NCI-H1694 treated with DMSO at 0.1 percent for 48 hours (cell line): ENCODE data around the gene KCNK3.
A peak's percentile ranks its signal among the peaks of the same experiment; 100 is the strongest.
"Not testable (repeated sequence)": the region's sequence is repeated elsewhere in the genome, so short reads cannot be mapped to it uniquely, and the experiment has no call there.

ENCODE experiments used
- DNase-seq: peaks from one replicate; lab custom pipeline; 2025; lab: John Stamatoyannopoulos, UW

Gene KCNK3

DNA sequence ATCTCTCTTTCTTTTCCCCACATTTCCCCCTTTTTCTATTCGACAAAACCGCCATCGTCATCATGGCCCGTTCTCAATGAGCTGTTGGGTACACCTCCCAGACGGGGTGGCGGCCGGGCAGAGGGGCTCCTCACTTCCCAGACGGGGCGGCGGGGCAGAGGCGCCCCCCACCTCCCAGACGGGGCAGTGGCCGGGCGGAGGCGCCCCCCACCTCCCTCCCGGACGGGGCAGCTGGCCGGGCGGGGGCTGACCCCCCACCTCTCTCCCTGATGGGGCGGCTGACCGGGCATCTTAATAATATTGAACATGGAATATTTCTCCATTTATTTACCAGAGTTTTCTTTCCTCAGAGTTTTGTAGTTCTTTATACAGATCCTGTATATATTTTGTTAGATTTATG lies 27.2 kb upstream of the KCNK3 start:
- not testable (repeated sequence) for DNase-seq

DNA sequence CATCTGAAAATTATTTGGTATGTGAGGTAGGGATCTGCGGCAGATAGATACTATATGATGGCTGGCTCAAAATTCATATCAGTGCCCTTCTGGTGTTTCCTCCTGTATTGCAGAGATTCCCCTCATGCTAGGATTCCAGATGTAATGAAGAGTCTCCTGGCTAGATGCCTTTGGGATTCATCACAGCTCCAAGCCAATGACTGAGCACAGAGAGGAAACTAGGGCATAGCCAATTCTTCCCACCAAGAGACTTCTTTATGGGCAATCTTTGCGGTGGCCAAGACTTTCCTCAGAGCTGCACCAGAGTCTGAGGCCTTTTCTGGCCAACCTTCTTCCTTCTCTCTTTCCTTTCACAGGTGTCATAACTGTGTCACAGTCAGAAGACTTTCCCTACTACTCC lies 25.9 kb upstream of the KCNK3 start:
- no peak for DNase-seq

DNA sequence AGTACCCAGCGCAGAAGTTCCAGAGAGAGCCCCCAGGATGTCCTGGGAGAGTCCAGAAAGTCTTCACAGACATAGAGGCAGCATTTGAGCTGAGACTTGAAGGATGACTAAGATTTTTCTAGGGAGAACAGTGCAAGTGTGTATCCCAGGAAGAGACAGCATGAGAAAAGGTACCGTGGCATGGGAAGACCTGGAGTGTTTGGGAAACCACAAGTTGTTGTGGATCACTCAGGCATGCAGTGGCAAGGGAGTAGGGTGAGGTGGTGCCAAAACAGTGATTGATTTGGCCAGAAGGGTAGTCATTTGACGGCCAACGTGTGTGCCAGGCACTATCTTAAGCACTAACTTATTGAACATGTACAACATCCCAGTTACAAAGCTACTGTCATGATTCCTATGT lies 24.5 kb upstream of the KCNK3 start:
- DNase-seq: no peak

DNA sequence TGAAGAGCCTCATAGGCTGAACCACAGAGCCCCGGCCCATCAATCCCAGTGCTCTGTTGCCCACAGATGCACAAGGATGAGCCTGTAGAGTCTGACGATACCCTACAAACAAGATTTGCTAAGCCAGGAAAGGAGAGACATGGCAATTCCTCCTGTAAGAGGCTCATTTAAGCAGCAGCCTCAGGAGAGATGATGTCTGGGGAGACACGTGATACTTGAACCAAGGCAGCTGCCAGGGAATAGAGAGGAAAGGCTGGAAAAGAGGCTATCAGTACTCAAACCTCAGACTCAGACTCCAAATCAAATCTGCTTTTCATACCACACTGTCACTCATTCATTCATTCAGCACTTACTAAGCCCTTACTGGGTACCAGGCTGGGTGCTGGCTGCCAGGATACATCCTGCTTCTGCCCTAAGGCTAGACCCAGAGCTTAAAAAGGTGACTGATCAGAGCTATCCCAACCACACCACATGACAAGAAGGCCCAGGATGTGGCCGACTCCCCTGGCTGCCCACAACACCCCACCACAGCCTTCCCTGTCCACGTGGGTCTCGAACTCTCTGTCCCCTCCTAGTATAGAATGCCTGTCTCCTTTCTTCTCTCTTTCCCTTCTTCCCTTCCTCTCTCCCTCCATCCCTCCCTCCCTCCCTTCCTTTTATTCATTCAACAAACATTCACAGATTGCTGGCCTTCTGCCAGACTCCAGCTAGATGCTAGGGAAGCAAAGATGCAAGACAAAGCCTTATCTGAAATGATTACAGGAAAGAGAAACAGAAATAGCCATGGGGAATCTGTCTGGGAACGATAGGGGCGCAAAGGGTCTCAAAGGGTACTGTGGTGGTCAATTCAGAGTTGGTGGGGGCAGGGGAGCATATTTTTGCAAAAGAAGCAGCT lies 23.4 kb upstream of the KCNK3 start:
- no peak for DNase-seq

DNA sequence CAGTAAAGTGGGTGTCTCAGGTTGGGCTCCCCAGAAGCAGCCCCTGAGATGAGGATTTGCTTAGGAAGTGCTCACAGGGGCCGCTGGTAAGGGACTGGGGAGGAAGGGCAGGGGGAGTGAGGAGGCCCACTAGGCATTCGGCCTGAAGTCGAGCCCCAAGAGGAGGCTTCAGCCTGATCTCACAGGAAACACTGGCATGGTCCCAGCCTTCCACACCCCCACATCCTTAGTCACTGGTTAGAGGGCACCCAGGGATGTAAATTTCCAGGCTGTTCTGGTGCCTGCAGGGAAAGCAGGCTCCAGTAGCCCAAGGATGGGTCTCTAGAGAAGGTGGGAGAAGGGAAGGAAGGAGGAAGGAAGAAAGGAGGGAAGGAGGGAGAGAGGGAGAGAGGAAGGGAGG lies 22.4 kb upstream of the KCNK3 start:
- no peak for DNase-seq

DNA sequence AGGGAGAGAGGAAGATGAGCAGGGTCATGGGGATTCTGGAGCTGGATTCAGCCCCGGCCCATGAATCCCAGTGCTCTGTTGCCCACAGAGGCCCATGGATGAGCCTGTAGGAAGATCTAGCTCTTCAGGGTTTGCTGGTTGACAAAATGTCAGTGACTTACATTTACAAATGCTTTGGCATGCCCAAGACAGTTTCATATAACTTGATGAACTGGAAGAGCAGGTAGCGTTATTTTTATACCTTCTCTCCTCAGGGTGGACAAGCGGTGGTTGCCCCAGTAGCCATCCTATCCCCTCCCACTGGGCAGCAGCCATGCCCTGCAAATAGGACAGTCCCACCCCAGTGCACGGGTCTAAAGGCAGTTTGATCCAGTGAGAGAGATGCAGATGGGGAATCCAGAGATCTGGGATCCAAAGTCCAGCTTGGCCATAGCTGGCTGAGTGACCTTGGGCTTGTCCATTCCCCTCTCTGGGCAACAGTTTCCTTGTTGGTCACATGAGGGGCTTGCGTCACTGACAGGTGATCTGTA lies 21.5 kb upstream of the KCNK3 start:
- no peak for DNase-seq

DNA sequence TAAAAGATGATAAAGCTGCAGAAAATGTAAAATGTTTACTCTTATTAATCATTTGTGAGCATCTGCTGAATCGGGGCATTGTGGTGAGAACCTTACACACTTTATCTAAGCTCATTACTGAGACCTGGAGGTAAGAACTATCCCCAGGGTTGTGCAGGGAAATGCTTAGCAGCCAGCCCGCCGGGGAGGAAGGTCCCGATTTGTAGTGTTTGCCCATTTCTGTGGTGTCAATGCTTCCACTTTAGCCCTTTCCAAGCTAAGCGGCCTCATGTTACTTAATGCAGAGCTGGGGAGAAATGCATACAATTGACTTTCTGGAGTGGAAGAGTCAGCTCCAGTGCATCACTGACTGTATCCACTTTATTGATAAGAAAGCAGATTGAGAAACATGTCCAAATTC lies 20.8 kb upstream of the KCNK3 start:
- DNase-seq: no peak

DNA sequence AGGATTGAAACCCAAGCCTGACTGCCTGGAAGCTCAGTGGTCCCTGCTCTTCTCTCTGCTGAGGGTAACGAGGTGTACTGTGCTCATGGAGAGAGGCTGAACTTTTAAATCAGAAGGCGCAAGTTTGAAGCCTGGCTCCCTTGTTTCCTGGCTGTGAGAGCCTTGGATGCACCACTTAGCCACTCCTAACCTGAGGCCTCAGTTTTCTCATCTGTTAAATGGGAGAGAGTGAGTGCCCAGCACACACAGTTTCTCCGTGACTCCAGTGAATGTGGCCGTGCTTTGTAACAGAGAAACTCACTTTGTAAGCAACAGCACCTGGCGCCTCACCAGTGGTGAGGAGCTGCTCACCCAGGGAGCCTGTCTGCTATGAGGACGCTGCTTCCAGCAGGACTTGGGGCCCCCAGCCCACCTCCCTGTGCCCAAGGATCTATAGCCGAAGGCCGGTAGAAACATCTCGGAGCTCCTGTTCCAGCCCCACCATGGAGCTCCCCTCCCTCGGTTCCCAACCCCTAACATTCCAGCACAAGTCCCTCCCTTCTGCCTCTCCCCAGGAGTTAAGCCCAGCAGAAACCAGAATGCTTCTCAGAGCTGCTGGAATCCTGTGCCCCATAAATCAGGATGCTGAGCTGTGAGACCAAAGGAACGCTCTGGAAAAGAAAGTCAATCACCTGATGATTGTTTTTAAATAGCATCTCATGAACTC lies 20.3 kb upstream of the KCNK3 start:
- no peak for DNase-seq

DNA sequence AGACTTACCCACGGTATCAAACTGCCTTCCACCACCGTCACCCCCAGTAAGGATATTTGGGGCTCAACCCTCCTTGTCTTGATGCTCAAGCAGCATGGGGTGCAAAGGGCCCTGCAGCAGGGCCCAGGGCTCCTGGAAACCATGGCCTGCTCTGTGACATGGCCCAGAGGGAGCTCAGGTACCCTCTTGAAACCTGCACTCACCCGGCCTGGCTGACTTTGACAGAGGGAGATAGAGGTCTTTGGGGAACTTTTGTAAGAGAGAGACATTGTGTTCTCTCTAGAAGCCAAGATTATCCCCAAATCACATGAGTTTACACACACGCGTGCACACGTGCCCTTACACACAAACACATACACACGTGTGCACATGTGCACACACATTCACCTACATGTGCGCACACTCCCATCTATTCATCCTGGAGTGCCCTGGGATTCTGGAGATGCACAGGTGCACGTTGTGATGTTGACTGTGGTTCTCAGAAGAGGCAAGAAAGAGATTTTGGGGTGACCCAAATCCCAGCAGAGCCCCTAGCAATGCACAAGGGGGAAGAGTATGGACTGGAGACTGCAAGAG lies 19.6 kb upstream of the KCNK3 start:
- DNase-seq: no peak

DNA sequence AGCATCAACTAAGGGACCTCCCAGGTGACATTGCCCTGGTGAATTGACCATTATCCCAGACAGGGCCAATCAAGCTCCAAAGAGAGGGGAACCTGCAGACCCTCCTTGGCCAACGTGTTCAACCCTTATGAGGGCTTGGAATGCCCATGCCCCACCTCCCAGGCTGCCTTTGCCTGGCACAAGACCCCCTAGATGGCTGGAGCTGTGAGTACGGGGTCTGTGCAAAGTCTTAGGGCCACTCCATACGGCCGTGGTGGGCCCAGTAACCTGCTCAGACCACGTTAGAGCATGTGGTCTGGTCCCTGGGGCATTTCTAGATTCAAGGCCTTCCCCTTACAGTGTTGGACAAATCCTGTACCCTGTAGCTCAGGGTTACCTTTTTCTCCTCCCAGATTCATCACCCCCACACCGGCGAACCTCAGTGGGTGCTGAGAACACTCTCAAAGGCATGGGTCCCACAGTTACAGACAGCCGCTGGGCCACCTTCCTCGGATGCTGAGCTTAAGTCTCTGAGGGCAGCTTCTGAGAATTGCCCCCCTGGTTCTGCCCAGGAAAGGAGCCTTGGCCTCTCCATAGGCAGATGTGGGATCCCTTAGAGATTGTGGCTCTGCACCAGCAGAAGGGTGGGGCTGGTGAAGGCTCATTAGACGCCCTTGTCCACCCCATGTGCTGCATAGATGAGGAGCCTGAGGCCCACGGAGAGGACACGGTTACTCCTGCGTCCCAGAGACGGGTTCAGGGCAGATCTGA lies 18.3 kb upstream of the KCNK3 start:
- DNase-seq: no peak

DNA sequence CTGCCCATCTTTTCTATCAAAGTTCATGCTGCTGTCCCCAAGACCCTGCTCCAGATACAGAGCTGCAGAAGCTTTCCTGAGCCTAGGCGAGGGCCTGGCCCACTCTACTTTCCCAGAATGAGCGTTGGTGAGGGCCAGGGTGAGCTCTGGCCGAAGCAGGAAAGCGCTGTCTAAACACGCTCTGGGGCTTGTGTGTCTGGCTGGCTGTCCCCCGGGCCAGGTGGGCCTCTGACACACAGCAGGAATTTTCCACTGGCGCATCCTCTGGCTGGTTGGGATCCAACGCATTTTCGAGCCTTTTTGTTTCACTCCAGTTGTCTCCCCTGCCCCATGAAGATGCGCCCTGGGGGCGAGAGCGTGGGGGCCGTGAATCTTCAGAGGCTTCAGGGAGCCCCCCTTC lies 17.8 kb upstream of the KCNK3 start:
- no peak for DNase-seq

DNA sequence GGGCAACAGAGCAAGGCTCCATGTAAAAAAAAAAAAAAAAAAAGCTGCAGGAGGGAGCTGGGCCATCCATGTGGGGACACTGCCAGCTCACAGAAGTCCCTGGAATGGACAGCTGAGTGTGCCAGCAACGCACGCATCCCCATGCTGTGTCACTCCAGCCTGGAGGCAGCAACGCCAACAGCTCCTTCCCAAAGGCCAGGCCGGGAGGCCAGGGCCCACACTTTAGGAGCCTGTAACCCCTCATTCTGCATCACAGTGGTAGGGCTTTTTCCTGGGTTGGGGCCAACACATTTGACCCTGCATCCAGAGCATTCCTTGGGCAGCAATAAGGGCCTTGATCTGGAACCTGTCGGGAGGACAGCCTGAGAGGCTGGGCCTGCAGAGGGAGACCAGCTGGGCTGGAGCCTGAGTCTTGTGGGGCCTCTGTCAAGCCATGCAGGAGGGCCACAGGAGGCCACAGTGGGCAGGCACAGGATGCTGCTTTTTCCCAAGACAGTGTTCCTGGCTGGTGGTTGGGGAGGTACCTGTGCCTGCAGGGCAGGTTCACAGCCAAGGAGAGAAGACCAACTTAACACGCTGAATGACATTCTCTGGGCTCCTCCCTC lies 16.8 kb upstream of the KCNK3 start:
- no peak for DNase-seq

DNA sequence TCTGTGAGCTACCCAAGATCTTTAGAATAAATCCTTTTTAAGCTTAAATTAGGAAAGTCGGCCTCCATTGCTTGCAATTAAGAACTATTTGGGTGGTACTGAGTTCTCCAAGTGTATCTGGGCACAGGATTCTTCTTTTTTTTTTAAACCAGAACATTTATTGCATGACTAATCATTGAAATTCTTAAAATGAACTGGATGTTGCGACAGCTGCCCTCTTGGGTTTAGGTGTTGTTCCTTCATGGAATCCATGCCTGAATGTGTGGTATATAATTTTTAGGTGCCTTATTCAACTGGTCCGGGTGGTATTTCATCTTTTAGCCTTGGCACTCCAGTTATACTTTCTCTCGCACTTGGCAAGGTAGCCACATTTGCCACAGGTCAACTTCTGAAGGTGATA lies 14.5 kb upstream of the KCNK3 start:
- DNase-seq: no peak

DNA sequence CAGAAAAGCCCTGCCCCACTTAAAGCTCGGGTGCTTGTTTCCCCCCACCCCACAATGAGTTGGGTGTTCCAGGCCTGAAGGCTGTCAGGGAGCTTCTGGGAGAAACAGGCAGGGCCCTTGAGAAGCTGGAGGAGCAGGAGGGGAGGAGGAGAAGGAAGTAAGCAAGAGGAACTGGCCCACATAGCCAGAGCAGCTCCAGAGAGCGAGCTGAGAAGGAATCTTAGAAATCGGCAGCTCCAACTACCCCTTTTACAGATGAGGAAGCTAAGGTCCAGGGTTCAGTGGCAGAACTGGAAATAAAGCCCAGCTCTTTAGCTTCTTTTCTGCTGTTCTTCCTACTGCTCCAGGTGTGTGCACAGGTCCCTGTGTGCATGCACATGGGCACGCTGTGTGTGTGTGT lies 12.7 kb upstream of the KCNK3 start:
- no peak for DNase-seq

DNA sequence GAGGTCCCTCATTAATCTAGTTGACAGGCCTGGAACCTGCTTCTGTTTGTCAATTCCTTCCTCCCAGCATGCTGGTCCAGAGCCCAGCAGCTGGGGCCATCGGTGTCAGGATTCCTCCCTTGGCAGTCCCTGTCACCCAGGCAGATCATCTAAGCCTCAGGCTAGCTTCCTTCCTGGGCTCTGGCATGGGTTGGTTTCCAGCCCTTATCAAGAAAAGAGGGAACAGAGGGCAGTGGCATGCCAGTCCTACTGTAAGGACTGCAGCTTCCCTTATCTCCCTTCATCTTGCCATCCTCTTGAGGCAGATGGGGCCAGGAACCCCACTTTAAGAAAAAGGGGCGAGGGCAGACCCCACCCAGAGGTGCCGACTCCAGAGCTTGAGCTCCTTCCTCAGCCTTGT lies 10.9 kb upstream of the KCNK3 start:
- no peak for DNase-seq

DNA sequence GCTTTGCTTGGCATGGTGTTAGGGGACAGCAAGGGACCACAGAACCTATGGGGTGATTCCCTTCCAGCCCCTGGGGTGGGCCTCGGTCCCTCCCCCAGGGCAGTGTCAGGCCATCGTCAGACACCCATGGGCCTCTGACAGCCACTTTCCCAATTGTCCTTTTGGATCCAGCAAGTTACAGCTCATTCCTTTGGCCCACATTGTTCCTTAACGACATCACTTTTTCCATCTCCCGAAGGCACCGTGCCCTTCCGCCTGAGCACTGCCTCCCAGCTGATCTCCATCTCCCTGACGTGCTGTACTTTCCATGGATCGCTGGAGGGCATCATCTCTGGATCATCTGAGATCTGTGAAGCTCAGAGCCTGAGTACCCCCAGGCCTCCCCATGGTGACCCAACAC lies 10.4 kb upstream of the KCNK3 start:
- DNase-seq: no peak

DNA sequence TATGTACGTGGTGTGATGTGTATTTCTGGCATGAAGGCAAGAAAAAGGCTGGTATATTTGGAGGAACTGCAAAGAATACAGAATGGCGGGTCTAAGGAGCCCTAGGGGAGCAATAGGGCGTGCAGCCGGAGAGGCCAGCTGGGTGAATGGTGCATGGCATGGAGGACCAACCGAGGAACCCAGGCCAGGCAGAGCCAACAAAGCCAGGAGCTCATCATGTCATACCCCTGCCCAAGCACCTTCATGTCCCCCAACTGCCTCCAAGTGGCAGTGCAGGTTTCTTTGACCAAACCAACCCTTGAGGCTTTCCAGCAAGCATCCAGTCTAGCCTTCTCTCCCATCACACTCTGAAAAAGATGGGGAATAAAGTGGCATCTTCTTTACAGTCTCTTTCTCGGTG lies 8.9 kb upstream of the KCNK3 start:
- DNase-seq: no peak

DNA sequence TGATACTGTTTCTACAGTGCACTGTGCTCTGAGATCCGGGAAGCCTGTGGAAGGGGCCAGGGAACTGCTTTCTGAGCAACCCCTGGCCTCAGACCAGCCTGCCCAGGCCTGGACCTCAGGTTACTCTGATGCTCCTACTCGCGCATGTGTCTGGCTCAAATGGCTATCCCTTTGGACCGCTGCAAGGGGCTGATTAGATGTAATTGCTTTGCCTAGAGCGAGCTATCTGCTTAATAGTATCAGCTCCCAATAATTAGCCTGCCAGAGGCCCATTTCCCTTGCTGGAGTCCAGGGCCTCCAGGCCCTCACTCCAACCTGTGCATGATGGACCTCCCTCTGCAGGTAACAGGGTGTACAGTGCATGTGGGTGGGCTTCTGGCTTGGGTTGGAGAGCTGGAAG lies 7.2 kb upstream of the KCNK3 start:
- DNase-seq: no peak

DNA sequence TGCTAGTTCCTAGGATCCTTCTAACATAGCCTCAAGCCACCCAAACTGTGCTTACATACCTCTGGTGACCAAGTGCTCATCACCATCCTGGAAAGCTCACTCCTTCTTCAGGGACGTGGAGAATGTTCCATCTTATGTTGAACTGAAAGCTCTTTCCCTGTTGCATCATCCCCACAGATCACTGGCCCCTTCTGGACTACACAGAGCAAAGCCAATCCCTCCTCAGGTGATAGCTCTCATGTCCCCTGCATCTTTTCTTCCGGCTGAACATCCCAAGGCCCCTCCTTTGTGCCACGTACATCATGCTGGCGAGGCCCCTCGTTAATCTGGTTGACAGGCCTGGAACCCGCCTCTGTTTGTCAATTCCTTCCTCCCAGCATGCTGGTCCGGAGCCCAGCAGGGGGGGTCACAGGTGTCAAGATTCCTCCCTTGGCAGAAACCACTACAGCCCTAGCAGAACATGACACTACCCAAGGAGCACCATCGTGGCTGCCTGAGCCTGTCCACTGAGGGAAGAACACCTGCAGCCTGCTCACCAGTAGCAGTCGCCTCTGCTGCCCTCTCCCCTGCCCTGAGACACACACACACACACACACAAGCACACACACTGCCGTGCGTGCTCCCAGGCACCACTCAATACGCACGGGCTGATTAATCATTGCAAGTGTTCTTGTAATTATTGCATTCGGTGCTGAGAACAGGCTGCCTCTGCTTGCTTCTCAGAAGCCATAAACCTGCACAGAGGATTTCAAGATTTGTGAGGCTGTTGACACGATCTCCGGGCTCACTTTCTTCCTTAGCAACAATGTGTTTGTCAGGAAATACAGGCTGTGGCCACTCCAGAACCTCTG lies 6.3 kb upstream of the KCNK3 start:
- peak; percentile 21 for DNase-seq

DNA sequence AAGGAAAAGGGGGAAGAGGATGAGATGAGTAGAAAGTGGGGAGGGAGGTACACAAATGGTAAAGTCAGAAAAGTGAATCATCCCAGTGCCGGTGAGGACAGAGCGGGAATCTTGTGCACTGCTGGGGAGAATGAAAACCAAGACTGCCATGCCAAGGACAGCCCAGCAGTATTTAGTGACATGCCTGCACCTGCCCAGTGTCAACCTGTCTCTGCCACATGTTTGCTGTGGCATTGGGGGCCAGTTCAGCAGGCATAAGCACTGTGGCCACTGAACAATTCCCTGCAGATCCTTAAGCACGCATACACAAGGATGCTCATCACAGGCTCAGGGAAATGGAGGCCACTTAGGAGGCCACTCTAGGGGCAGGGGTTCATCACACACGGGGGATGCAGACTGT lies 5.2 kb upstream of the KCNK3 start:
- DNase-seq: peak; percentile 57

DNA sequence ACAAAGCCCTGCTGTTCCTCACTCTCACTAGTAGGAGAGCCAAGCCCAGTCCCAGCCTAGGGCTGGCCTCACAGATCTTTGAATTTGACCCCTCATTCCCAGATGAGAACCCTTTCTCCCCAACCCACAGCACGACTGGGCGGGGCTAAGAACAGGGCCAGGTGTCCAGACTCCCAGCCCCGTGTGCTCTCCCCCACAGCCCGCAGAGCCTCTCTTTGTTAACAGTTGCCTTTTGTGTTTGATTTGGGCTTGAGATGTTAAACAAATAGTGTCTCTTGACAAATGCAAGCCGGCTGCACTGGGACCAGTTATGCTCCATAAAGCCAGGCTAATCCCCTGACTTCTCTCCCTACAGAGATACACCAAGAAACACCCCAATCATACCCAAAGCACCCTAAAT lies 4.7 kb upstream of the KCNK3 start:
- DNase-seq: no peak
